ENCODE data around the gene CMSS1. TPM values are rescaled to one million over a fixed set of nuclear protein-coding genes. Genes with fewer than 3 reads are reported as not detected.

Gene CMSS1
- total RNA-seq, 1 experiment from 2014 or later: 64.1 TPM

GRCh38 chr3:99938270-99938911 lies 120.7 kb downstream of the CMSS1 start:
- Histone ChIP-seq H2AFZ (ENCODE audit: low read depth, low read length, poor library complexity, severe bottlenecking) (no peak overlapping the region), H3K4me1 (ENCODE audit: control insufficient read depth in 1 of 2, insufficient read depth in 2 of 2, low read length in 2 of 2) (peaks cover 4 to 6% of the 10 kb centered on the region in 2 experiments; a peak in 2 of 4 replicates), H3K9ac (ENCODE audit: low read length) (no peak overlapping the region), H3K27me3 (ENCODE audit: insufficient read depth, low read length) (no peaks in the 10 kb centered on the region), H3K79me2 (ENCODE audit: insufficient read depth, low read length) (no peaks in the 10 kb centered on the region; the same call in 1 of the 2 replicates), H3K4me2 (ENCODE audit: low read length) (no peak overlapping the region), H4K20me1 (ENCODE audit: insufficient read depth) (no peaks in the 10 kb centered on the region), H3K9me2 (ENCODE audit: insufficient read depth) (no peaks in the 10 kb centered on the region), H3K27ac (ENCODE audit: low read depth, low read length) (no peak overlapping the region), H3K36me3 (ENCODE audit: control insufficient read depth in 1 of 2, insufficient read depth in 2 of 2, low read length in 2 of 2) (no peaks in the 10 kb centered on the region), H3K9me3 (ENCODE audit: control insufficient read depth in 1 of 2, insufficient read depth in 1 of 2, low read depth in 1 of 2, low read length in 2 of 2) (no peaks in the 10 kb centered on the region), H3K4me3 (replicated peaks in 1 of 2; ENCODE audit: low read depth in 1 of 2, low read length in 2 of 2) (no peak overlapping the region)
- BruUV-seq (replicated peaks): no TSS peak
- TF ChIP-seq SRF (IDR thresholded peaks at IDR 0.05; ENCODE audit: low read depth) (no peak), EZH2 (IDR thresholded peaks at IDR 0.05) (no peak), CBX3 (IDR thresholded peaks at IDR 0.05; ENCODE audit: low read depth) (no peak), TCF7L2 (IDR thresholded peaks at IDR 0.05; ENCODE audit: borderline replicate concordance, extremely low read depth, insufficient read depth, insufficient read length) (no peak), SP1 (IDR thresholded peaks at IDR 0.05; ENCODE audit: low read depth) (no peak), RAD21 (IDR thresholded peaks at IDR 0.05; ENCODE audit: low read depth) (no peak)
- CTCF ChIA-PET: no interaction called here
- DNase-seq (ENCODE audit: low read depth, low spot score) (no peak), ATAC-seq (no peak)
- intact Hi-C loops (cut with micrococcal nuclease): no loop called here
- POLR2A ChIA-PET: no interaction called here
- RAD21 ChIA-PET (ENCODE audit: low non-redundant PET in 1 of 2, low total read pairs in 2 of 2, uncharacterized antibody in 2 of 2, unreplicated experiment in 2 of 2): no interaction called here

GRCh38 chr3:99939876-99940275 lies 122.2 kb downstream of the CMSS1 start:
- Histone ChIP-seq H3K4me1 (ENCODE audit: control insufficient read depth in 1 of 2, insufficient read depth in 2 of 2, low read length in 2 of 2) (peaks cover 4 to 6% of the 10 kb centered on the region in 2 experiments; a peak in 2 of 4 replicates), H3K9me3 (ENCODE audit: control insufficient read depth in 1 of 2, insufficient read depth in 1 of 2, low read depth in 1 of 2, low read length in 2 of 2) (no peaks in the 10 kb centered on the region), H3K4me2 (ENCODE audit: low read length) (no peak overlapping the region), H3K79me2 (ENCODE audit: insufficient read depth, low read length) (no peaks in the 10 kb centered on the region), H3K27me3 (ENCODE audit: insufficient read depth, low read length) (no peaks in the 10 kb centered on the region), H3K4me3 (replicated peaks in 1 of 2; ENCODE audit: low read depth in 1 of 2, low read length in 2 of 2) (no peak overlapping the region), H3K27ac (ENCODE audit: low read depth, low read length) (no peak overlapping the region), H4K20me1 (ENCODE audit: insufficient read depth) (no peaks in the 10 kb centered on the region), H3K9me2 (ENCODE audit: insufficient read depth) (no peaks in the 10 kb centered on the region), H3K36me3 (ENCODE audit: control insufficient read depth in 1 of 2, insufficient read depth in 2 of 2, low read length in 2 of 2) (no peaks in the 10 kb centered on the region), H2AFZ (ENCODE audit: low read depth, low read length, poor library complexity, severe bottlenecking) (no peak overlapping the region), H3K9ac (ENCODE audit: low read length) (no peak overlapping the region)
- CTCF ChIA-PET: no interaction called here
- intact Hi-C loops (cut with micrococcal nuclease): no loop called here
- RAD21 ChIA-PET (ENCODE audit: low non-redundant PET in 1 of 2, low total read pairs in 2 of 2, uncharacterized antibody in 2 of 2, unreplicated experiment in 2 of 2): no interaction called here
- POLR2A ChIA-PET: no interaction called here
- no peak for DNase-seq (ENCODE audit: low read depth, low spot score)
- ATAC-seq: no peak
- no TSS peak for BruUV-seq (replicated peaks)
- TF ChIP-seq ZBTB33 (IDR thresholded peaks at IDR 0.05; ENCODE audit: extremely low read depth, insufficient replicate concordance, low read length) (no peak), JUND (IDR thresholded peaks at IDR 0.05) (no peak), ZNF274 (IDR thresholded peaks at IDR 0.05; ENCODE audit: low read depth, low read length) (no peak), ZFX (IDR thresholded peaks at IDR 0.05) (no peak), ELF1 (IDR thresholded peaks at IDR 0.05; ENCODE audit: borderline replicate concordance, low read depth) (no peak), EZH2phosphoT487 (IDR thresholded peaks at IDR 0.05; ENCODE audit: borderline replicate concordance) (no peak), ATF3 (IDR thresholded peaks at IDR 0.05) (no peak), TCF7L2 (IDR thresholded peaks at IDR 0.05; ENCODE audit: borderline replicate concordance, extremely low read depth, insufficient read depth, insufficient read length) (no peak), RAD21 (IDR thresholded peaks at IDR 0.05; ENCODE audit: low read depth) (no peak), REST (IDR thresholded peaks at IDR 0.05; ENCODE audit: low read depth) (no peak), FOSL1 (IDR thresholded peaks at IDR 0.05; ENCODE audit: low read depth) (no peak), CBX3 (IDR thresholded peaks at IDR 0.05; ENCODE audit: low read depth) (no peak)
